PC-9 (cell line): Measurements from ENCODE around the gene IMPA2.

Source experiments
- CTCF ChIP-seq: fragments of 200-600 bp; sonication (generic); conservative IDR thresholded peaks from 2 replicates; pipeline ENCODE4 v1.6.1; 2017; ENCODE audit warnings: mixed run types, antibody characterized with exemption, mild to moderate bottlenecking, moderate library complexity
- EZH2 ChIP-seq: fragments of 200-600 bp; sonication (generic); IDR thresholded peaks from 2 replicates; pipeline ENCODE4 v1.8.0; 2017; ENCODE audit warnings: antibody characterized with exemption, low read depth

DNA sequence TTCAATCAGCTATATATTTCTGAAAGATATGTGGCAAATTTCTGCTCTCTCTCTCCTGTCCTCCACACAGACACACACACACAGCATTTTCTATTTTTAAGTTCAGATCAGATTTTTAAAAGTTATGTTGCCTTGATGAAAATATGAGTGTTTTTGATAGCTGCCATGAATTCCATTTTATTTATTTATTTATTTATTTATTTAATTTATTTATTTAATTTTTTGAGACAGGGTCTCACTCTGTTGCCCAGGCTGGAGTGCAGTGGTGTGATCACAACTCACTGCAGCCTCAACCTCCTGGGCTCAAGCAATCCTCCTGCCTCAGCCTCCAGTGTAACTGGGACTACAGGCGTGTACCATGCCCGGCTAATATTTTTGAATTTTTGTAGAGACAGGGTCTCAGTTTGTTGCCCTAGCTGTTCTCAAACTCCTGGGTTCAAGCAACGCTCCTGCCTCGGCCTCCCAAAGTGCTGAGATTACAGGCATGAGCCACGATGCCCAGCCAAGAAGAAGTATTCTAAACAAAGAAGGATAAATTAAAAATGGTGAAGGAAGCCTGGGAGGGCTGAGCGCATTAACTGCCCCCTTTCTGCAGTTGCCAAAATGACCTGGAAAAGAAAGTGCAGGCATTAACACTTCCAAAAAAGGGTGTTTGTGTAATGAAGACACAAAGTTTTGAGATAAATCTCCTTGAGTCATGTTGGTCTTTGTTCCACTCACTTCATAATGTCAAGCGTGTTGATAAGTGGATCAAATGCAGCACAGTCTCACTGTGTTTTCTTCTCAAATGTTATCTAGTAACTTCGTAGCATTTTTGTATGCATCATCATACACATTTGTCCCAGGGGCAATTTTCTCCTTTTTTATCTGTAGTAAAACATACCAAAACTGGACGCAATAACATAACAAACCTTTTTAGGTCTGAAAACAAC, 11.1 kb upstream of the IMPA2 start:
- no peak for TF ChIP-seq CTCF
- no peak for TF ChIP-seq EZH2
